DMS114 treated with DMSO at 0.1 percent for 48 hours (cell line): ENCODE results near the gene DISC1.
"Not testable (repeated sequence)": the region's sequence is repeated elsewhere in the genome, so short reads cannot be mapped to it uniquely, and the experiment has no call there.

Source experiments
- DNase-seq: peaks from one replicate; lab custom pipeline; 2025; ENCODE audit not compliant: unreplicated experiment; lab: John Stamatoyannopoulos, UW

DISC1 gene

DNA sequence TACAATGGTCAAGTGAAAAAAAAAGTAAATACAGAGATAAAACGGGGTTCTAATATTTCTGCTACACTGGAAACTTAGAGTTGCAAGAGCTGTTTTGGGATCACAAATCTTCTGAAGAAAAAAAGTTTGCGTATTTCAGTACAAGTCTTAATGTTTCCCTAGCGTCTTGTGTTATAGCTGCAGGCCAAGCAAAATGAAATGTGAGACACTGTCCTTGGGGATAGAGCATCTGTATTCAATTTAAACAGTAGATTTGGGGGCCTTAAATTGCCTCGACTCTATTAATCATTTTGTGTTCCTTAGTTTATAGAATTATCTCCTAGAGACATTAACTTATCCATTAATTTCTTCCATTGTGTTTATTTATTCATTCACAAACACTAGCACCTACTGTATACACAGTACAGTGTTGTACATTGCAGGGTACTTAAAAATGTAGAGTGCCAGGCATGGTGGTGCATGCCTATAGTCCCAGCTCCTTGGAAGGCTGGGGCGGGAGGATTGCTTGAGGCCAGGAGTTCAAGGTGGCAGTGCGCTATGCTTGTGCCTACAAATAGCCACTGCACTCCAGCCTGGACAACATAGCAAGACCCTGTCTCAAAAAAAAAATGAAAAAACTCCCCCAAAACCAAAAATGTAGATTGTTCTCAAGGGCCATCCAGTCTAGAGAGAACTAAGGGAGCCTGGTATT, 7.9 kb downstream of the DISC1 start:
- no peak for DNase-seq

DNA sequence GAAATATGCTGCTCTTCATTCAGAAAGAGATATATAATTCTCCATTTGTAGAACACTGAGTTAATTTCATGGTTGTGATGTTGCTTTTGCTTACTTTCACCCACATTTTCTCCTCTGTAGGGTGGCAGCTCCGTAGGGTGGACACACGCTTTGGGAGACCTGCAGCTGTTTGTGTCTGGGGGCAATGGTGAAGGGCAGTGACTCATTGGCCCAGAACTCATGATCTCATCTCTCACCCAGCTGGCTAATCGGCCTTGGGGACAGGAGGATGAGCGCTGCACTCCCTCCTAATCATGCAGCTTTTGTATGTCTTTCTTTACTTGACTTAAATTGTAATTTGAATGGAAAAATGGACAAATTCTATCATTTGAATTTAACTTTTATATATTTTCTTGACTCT, 9.6 kb downstream of the DISC1 start:
- no peak for DNase-seq

DNA sequence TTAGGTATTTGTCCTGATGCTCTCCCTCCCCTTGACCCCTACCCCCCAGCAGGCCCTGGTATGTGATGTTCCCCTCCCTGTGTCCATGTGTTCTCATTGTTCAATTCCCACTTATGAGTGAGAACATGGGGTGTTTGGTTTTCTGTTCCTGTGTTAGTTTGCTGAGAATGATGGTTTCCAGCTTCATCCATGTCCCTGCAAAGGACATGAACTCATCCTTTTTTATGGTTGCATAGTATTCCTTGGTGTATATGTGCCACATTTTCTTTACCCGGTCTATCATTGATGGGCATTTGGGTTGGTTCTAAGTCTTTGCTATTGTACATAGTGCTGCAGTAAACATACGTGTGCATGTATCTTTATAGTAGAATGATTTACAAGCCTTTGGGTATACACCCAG, 10.3 kb downstream of the DISC1 start:
- not testable (repeated sequence) for DNase-seq

DNA sequence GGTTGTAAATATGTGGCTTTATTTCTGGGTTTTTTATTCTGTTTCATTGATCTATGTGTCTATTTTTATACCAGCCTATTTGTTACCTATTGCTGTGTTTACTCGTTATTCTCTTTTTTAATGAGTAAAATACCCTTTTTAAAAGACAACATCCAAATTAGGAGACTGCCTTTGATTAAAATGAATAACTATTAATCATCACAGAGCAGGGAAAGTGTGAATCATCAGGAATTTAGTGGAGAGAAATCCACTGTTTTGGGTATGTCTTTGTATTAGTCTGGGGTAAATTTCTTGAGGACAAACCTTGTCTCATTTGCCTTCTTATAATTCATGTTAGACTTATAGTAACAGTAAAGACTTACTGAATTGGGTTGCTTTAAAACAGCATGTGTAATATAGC, 12.1 kb downstream of the DISC1 start:
- no peak for DNase-seq

DNA sequence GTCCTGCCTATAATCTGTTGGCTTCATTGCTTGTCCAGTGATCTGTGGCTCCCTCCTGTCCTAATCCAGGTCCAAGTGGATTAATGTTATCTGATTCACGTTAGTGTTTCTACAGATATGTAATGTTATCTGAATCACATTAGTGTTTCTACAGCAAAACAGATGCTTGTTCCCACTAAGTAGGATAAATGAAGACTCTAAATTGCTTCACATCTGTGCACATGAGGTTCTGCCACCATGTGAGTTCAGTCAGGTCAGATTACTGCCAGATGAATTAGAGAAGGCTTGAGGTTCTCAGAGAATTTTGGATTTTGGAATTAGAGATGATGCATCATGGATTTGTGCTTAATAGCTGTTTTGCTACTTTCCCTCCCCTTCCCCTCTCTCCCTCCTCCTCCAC, 13.2 kb downstream of the DISC1 start:
- no peak for DNase-seq

DNA sequence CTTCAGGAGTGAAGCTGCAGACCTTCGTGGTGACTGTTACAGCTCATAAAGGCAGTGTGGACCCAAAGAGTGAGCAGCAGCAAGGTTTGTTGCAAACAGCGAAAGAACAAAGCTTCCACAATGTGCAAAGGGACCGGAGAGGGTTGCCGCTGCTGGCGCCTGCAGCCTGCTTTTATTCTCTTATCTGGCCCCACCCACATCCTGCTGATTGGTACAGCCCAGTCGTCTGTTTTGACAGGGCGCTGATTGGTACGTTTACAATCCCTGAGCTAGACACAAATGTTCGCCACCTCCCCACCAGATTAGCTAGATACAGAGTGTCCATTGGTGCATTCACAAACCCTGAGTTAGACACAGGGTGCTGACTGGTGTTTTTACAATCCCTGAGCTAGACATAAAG, 14.9 kb downstream of the DISC1 start:
- DNase-seq, result not testable (repeated sequence)

DNA sequence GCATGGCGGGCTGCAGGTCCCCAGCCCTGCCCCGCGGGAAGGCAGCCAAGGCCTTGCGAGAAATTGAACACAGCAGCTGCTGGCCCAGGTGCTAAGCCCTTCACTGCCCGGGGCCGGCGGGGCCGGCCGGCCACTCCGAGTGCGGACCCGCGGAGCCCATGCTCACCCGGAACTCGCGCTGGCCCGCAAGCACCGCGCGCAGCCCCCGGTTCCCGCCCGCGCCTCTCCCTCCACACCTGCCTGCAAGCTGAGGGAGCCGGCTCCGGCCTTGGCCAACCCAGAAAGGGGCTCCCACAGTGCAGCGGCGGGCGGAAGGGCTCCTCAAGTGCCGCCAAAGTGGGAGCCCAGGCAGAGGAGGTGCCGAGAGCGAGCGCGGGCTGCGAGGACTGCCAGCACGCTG, 15.5 kb downstream of the DISC1 start:
- not testable (repeated sequence) for DNase-seq

DNA sequence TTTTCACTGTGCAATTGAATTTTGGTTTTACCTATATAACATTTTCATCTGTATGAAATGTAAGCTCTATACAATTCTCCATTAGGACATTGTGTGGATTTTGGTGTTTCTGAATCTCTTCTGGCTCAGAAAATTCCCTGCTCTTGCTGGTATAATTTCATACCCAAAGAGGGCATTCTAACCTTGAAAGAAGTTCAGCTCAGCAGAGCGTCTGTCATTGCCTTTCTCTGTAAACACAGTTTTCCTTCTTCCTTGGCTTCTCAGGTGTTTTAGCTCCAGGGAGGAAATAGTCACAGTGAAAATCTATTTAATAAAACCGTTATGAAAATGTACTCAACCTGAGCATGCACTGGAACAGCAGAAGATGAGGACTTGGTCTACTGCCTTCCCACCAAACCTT, 16.0 kb downstream of the DISC1 start:
- no peak for DNase-seq

DNA sequence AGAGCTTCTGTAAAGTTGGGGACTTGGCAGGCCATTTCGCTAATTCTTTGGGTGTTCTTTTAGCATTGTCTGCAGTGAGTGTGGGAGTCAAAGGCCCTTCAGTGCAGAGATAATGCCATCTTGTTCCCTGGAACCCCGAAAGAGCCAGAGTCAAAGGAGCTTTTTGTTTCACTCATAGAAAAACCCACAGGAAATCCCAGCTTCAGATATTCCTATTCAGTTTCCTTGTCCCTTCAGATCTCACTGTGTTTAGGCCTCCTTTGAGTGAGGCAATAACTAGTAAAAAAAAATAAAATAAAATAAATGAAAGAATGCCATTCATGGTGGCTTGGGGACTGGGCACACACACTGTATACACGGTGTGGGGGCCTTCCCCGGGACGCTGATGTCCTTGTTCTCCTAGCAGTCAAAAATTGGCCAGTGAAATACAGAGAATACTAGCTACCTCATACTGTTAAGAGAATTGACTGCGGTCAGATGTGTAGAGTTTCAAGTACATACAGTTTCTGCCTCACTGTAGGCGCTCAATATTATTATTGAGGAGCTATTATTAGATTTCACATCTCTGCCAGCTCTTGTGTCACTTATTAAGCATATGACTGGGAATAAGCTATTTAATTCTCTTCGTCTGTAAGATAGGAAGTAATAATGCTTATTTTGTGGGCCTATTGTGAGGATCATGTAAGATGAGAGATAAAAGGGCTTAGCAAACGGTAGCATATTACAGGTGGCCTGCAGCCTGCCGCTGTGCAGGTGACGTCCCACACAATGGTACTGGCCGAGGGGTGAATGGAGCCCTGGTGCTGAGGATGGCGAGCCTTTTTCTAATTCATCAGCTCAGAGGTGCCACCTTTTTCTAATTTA, 16.7 kb downstream of the DISC1 start:
- DNase-seq, result no peak

DNA sequence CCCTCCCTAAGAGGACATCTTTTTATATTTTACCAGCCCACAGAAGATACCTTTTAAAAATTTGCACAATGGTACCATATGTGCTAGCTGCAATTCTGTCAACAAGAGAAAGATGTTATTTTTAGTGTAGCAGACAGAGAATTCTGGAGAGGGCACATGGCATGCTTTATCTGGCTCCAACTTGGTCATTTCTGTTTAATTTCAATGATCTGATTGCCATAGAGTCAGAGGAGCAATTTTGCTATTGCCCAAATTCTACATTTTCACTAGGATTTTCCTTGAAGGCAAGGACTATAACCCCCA, 17.3 kb downstream of the DISC1 start:
- DNase-seq, result no peak

DNA sequence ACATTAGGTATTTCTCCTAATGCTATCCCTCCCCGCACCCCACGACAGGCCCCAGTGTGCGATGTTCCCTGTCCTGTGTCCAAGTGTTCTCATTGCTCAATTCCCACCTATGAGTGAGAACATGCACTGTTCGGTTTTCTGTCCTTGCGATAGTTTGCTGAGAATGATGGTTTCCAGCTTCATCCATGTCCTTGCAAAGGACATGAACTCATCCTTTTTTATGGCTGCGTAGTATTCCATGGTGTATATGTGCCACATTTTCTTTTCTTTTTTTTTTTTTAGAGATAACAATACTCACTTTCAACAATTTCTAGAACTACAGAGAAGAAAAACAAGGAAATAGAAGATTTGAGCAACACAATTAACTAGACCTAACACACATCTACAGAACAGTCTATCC, 19.0 kb downstream of the DISC1 start:
- DNase-seq, result not testable (repeated sequence)

DNA sequence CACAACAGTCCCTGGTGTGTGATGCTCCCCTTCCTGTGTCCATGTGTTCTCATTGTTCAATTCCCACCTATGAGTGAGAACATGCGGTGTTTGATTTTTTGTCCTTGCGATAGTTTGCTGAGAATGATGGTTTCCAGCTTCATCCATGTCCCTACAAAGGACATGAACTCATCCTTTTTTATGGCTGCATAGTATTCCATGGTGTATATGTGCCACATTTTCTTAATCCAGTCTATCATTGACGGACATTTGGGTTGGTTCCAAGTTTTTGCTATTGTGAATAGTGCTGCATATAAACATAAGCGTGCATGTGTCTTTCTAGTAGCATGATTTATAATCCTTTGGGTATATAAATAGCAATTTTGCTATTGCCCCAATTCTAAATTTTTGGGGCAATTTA, 19.6 kb downstream of the DISC1 start:
- not testable (repeated sequence) for DNase-seq

DNA sequence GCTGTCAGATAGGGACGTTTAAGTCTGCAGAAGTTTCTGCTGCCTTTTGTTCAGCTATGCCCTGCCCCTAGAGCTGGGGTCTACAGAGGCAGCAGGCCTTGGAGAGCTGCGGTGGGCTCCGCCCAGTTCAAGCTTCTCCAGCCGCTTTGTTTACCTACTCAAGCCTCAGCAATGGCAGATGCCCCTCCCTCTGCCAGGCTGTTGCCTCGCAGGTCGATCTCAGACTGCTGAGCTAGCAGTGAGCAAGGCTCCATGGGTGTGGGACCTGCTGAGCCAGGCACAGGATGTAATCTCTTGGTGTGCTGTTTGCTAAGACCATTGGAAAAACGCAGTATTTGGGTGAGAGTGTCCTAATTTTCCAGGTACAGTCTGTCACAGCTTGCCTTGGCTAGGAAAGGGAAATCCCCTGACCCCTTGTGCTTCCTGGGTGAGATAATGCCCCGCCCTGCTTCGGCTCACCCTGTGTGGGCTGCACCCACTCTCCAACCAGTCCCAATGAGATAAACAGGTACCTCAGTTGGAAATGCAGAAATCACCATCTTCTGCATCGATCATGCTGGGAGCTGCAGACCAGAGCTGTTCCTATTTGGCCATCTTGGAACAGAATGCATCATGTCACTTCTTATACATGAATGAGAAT, 25.2 kb downstream of the DISC1 start:
- DNase-seq, result not testable (repeated sequence)

DNA sequence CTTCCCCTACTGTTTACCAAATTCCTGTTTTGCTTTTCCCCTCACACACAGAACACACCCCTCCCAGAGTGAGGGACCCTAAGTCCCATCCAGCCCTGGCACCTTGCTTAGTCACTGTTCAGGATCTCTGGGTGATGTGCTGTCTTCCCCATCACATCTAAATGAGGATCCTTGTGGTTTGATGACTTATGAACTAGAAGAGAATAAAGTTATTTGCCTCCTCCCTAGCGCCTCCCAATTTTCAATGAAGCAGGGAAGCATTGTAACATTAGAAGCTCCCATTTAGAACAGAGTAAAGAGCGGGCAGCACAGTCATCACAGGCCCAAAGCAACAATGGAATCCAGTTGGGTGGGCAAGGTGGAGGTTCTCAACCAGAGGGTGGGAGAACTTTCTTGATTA, 27.0 kb downstream of the DISC1 start:
- DNase-seq, result no peak

DNA sequence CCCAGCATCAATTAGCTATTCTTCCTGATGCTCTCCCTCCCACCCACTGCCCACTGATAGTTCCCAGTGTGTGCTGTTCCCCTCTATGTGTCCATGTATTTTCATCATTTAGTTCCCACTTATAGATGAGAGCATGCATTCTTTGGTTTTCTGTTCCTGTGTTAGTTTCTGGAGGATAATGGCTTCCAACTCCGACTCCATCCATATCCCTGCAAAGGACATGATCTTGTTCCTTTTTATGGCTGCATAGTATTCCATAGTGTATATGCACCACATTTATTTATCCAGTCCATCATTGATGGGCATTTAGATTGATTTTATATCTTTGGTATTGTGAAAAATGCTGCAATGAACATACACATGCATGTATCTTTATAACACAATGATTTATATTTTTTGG, 30.2 kb downstream of the DISC1 start:
- DNase-seq, result no peak

DNA sequence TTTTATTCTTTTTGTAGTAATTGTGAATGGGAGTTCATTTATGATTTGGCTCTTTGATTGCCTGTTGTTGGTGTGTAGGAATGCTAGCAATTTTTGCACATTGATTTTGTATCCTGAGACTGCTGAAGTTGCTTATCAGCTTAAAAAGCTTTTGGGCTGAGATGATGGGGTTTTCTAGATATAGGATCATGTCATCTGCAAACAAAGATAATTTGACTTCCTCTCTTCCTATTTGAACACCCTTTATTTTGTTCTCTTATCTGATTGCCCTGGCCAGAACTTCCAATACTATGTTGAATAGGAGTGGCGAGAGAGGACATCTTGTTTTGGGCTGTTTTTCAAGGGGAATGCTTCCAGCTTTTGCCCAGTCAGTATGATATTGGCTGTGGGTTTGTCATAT, 31.6 kb downstream of the DISC1 start:
- DNase-seq, result not testable (repeated sequence)

DNA sequence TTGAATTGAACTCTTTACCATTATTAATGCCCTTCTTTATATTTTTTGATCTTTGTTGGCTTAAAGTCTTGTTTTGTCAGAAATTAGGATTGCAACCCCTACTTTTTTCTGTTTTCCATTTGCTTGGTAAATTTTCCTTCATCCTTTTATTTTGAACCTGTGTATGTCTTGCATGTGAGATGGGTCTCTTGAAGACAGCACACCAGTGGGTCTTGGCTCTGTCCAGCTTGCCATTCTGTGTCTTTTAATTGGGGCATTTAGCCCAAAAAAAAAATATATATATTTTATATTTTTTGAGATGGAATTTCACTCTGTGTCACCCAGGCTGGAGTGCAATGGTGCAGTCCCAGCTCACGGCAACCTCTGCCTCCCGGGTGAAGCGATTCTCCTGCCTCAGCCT, 33.6 kb downstream of the DISC1 start:
- no peak for DNase-seq

DNA sequence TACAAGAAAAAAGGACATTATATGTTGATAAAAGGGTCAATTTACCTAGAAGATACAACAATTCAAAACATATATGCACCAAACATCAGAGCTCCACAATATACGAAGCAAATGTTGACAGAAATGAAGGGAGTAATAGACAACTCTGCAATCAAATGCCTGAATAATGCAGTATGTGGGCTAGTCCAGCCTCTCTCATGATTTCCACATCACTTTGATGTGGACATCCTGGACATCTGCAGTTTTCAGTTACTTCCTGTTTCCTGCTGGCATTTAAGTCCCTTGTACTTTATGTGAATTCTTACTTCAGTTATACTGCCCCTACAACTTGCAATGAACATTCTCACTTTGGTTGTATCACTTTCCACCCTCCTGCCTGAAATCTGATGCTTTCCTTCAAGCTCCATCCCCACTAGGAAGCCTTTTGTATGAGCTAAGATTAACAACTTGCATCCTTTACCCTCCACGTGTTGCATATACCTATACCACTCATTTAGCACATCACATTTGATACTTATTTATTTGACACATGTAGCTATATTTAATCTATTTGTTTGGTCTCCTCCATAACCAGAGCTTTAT, 36.7 kb downstream of the DISC1 start:
- DNase-seq, result no peak

DNA sequence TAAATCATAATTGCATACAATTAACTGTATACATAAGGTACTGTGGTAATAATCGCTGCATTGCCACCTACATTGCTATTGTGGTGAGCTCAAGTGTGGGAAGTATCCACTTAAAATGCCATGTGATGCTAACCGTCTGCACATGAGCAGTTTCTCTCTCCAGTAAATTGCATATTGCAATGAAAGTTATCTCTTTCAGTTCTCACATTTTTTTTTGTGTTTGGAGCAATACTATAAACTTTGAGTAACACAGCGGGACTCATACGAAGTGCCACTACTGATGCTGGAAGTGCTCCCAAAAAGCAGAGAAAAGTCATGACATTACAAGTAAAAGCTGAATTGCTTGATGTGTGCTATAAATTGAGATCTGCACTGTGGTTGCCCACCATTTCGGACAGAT, 38.5 kb downstream of the DISC1 start:
- DNase-seq, result no peak

DNA sequence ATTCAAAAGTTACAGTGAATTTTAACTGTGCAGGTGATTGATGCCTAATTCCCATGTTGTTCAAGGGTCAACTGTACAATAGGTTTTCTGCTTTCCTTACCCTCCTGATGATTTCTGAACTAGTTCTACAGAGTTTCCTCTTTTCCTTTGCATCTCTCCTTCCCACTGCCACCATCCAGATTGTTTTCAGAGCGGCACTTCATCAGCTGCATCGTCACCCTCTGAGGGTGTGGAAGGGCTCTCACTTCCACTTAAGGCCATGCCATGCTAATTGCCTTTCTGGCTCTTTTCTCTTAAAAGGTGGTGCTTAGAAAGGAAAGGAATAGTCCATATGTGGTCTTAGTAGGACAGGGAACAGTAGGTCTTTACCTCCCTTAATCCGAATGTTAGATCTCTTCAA, 39.1 kb downstream of the DISC1 start:
- no peak for DNase-seq

DNA sequence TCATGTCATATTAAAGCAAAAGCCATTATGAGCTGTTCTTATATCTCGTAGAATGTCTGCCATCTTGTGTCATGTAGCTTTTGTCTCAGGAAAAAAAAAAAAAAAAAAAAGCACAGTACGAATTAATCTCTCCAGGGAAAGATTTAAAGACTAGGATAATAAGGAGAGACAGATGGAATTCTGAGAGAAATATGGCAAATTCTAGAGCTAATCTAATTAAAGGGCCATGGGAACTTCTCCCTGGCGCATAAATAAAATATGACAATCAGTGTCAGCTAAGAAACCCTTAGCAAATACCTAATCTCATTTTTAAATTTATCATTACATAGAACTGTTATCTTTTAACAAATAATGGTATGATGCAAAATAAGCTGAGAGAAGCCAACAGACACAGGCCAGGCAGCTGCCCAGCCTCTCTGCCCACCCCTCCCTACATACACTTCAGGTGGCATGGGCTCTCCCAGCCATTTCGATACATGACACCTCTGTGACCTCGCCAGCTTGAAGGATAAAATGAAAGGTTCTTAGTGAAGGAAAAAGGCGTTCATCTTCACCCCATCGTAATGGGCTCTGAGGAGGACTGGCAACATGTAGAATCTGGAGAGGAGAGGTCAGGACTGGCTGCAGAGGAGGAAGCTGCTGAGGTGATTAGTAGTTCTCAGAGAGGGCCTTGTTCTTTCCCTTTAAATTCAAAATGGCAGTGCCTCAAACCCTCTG, 39.8 kb downstream of the DISC1 start:
- DNase-seq, result no peak
